Epithelial cell of esophagus (primary cell): Measurements from ENCODE around the gene ZNF292.

Source experiments
- DNase-seq: peaks from one replicate; pipeline ENCODE4 v3.0.0; 2010; ENCODE audit warnings: low read depth
- H3K4me3 ChIP-seq: 2 replicates; pipeline ENCODE4 v1.5.1; 2011; ENCODE audit warnings: mild to moderate bottlenecking, low read length, control low read depth
- TF ChIP-seq, protein P1 (sequence below): IDR thresholded peaks from 2 replicates; pipeline ENCODE4 v1.5.1; 2011; ENCODE audit warnings: low read depth, mild to moderate bottlenecking, low read length, control low read depth, inconsistent platforms; ENCODE audit not compliant: insufficient read depth; ENCODE audit errors: missing control alignments

Gene ZNF292

GRCh38 chr6:87279196-87279595, 123.8 kb downstream of the ZNF292 start:
- H3K4me3 ChIP-seq: no peak overlapping the region
- TF ChIP-seq, protein P1, sequence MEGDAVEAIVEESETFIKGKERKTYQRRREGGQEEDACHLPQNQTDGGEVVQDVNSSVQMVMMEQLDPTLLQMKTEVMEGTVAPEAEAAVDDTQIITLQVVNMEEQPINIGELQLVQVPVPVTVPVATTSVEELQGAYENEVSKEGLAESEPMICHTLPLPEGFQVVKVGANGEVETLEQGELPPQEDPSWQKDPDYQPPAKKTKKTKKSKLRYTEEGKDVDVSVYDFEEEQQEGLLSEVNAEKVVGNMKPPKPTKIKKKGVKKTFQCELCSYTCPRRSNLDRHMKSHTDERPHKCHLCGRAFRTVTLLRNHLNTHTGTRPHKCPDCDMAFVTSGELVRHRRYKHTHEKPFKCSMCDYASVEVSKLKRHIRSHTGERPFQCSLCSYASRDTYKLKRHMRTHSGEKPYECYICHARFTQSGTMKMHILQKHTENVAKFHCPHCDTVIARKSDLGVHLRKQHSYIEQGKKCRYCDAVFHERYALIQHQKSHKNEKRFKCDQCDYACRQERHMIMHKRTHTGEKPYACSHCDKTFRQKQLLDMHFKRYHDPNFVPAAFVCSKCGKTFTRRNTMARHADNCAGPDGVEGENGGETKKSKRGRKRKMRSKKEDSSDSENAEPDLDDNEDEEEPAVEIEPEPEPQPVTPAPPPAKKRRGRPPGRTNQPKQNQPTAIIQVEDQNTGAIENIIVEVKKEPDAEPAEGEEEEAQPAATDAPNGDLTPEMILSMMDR: no peak
- DNase-seq: no peak

DNA sequence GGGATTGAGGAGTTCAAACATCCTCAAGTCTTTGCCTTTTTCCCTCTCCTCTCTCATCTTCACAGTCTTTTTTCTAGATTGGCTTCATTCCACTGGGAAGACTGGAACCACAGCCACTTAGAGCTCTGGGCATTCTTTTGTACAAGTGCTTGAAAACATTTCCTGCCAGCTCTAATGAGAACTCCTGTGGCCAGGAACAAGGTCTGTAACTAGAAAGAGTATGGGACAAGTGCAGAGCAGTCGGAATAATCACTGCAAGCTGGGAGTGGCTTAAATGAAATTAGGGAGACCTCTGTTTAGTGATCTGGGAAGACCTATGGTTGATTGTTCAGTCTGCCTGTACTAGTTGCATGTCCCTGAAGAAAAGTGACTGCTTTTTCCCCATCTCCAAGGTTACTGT, 126.1 kb downstream of the ZNF292 start:
- no peak overlapping the region for H3K4me3 ChIP-seq
- DNase-seq: no peak
- TF ChIP-seq, protein P1: no peak

DNA sequence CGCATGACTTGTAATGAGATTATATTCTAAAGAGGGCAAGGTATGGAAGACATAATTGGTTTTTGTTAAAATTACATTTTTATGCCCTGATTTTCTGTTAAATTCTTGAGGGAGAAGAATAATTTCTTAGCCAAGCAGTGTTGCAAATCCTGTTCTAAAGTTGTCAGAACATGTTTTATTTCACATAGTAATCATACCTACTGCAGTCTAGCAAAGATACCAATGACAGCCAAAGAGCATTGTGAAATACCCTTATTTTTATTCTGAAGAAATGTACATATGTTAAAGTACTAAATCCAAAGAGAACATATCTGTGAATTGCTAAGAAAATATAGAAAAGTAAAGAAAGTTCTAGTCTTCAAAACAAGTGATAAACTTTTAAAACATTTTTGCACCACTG, 127.4 kb downstream of the ZNF292 start:
- H3K4me3 ChIP-seq: no peak overlapping the region
- DNase-seq: peak; percentile 63
- TF ChIP-seq, protein P1: no peak

GRCh38 chr6:87283461-87283860, 128.1 kb downstream of the ZNF292 start:
- DNase-seq: no peak
- H3K4me3 ChIP-seq: no peak overlapping the region
- TF ChIP-seq, protein P1: no peak

DNA sequence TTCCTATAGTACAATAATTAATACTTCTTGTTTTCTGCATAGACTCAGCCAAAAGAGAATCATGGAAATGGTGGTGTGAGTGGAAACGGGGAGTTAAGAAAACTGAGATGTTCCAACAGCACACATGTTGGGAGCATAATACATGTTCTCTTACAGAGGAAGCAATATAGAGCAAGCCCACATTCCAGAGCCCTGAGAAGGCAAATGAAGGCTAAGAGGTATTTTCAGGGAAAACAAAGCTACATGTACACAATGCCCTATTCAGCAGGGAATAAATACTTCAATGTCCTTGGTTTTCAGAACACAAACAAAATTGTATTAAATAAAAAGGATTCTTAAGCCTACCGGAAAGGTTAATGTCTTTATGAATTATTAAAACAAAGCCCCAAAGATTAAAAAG, 131.9 kb downstream of the ZNF292 start:
- DNase-seq: peak; percentile 73
- TF ChIP-seq, protein P1: no peak
- H3K4me3 ChIP-seq: no peak overlapping the region

DNA sequence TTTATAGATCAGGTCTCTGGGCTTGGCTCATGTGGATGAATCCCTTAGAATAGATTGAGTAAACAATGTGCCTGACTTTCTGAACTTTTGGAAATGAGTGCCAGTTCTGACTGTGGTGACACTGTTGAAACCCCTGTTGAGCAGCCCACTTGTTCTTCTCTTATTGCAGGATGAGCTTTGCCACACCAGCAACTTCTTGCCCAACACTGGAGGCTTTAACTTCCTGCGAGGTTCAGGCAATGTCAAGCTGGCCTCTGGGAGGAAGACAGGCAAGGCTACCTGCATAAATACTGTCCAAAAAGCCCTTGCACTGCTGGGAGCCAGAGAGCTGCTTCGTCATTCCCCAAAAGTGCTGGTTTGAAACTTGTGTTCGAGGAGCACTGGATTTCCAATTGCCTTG, 134.2 kb downstream of the ZNF292 start:
- TF ChIP-seq, protein P1: no peak
- no peak for DNase-seq
- H3K4me3 ChIP-seq: no peak overlapping the region

GRCh38 chr6:87291883-87292282, 136.5 kb downstream of the ZNF292 start:
- no peak overlapping the region for H3K4me3 ChIP-seq
- TF ChIP-seq, protein P1: no peak
- peak; percentile 6 for DNase-seq
